NOMO-1 (cell line): ENCODE results near the gene GUCY1A1.

Source experiments
- DNase-seq, 2 experiments: peaks; one replicate each; lab custom pipeline; 2025; ENCODE audit not compliant: unreplicated experiment in 2 of 2; lab: John Stamatoyannopoulos, UW

The GUCY1A1 gene

GRCh38 chr4:155688860-155689259, 22.2 kb downstream of the GUCY1A1 start:
- no peak for DNase-seq

- no peak for DNase-seq
Measured at GRCh38 chr4:155690044-155690837, 23.6 kb downstream of the GUCY1A1 start.

DNA sequence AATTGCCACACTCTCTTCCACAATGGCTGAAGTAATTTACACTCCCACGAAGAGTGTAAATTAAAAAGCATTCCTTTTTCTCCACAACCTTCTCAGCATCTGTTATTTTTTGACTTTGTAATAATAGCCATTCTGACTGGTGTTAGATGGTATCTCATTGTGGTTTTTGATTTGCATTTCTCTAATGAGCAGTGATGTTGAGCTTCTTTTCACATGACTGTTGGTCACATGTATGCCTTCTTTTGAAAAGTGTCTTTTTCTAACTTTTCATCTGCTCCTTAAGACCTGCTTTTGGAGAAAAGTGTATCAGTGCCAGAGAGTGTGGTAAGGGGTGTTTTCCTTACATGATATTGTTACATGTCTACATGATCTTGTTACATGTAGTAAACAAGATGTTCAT, 25.7 kb downstream of the GUCY1A1 start:
- no peak for DNase-seq

DNA sequence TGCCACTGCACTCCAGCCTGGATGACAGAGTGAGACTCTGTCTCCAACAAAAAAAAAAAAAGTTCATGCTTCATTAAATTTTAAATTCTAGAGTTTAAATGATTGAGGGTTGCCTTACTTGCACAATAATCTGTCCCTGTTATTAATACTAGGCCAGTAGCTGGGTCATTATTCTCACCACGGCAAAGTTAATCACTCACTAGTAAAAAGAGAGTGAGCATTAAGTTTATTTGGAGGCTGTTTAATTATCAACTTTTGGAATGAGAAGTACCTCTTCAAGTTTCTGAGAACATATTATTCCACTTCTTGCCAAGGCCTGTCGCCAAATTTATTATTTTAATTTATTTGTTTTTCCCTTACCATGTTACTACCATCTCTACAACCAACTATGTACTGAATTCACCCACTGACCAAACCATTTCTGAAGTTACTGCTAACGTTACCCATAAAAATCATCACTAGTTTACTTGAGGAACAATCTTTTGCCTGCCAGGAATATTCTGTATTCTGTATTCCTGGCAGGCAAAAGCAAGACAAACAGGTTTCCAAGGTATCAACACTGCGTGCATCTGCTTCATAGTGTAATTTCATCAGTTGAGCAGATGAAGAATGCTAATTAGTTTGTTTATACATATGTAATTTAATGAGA, 26.5 kb downstream of the GUCY1A1 start:
- DNase-seq = no peak

- no peak for DNase-seq
Measured at GRCh38 chr4:155694100-155694785, 27.6 kb downstream of the GUCY1A1 start.

DNA sequence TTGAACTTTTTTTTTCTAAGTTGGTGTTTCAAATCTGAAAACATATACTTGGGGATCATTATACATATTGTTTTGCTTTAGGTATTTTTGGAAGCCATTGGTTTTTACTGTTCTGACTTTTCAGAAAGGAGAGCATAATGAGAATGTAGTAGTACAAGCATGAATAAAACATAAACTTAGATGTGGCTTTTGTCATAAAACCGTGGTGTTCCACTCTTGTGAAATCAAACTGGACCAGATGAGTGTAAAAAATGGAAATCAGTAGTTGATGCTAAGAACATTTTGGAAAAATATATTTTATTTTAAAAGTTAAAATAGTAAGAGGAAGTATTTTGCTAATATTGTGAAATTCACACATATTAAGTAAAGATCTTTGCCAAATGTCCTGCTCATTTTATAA, 29.6 kb downstream of the GUCY1A1 start:
- no peak for DNase-seq

DNA sequence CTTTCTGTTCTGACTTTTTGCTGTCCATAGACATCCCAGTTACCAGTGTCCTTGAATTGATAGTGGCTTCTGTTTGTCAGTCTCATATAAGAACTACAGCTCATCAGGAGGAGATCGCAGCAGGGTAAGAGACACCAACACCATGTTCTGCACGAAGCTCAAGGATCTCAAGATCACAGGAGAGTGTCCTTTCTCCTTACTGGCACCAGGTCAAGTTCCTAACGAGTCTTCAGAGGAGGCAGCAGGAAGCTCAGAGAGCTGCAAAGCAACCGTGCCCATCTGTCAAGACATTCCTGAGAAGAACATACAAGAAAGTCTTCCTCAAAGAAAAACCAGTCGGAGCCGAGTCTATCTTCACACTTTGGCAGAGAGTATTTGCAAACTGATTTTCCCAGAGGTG, 30.1 kb downstream of the GUCY1A1 start:
- no peak for DNase-seq

- DNase-seq = no peak
Measured at GRCh38 chr4:155701827-155702226, 35.2 kb downstream of the GUCY1A1 start.

GRCh38 chr4:155703486-155704247, 37.0 kb downstream of the GUCY1A1 start:
- DNase-seq = no peak

DNA sequence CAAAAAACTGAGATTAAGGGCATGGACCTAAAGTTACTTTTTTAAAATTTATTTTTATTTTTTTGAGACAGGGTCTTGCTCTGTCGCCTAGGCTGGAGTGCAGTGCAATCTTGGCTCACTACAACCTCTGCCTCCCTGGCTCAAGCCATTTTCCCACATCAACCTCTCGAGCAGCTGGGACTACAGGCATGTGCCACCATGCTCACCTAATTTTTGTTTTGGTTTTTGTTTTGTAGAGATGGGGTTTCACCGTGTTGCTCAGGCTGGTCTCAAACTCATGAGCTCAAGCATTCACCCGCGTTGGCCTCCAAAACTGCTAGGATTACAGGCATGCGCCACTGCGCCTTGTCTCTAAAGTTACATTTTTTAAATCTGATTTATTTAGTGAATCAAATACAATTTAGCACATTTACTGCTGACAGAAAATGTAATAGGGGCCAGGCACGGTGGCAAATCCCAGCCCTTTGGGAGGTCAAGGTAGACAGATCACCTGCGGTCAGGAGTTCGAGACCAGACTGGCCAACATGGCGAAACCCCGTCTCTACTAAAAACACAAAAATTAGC, 38.3 kb downstream of the GUCY1A1 start:
- no peak for DNase-seq

- no peak for DNase-seq
Measured at GRCh38 chr4:155705664-155706063, 39.0 kb downstream of the GUCY1A1 start.

DNA sequence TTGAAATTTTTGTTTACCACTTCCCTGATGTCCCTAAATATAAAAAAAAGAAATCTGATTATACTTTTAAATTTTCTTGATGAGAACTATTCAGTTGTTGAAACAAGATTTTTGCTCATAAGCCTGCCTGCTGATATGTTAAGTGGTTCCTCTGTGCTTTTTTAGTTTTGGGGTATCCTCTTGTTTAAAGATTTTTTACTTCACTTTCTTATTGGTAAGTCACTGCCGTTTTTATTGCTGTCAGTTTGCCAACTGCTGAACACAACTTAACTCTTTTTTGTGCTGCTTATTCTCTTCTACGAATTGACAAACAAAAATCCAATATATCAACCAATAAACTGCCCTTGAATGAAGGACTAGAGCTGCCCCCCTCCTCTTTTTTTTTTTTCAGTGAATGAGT, 39.5 kb downstream of the GUCY1A1 start:
- no peak for DNase-seq

- DNase-seq = no peak
Measured at GRCh38 chr4:155707251-155707650, 40.6 kb downstream of the GUCY1A1 start.

GRCh38 chr4:155708782-155709181, 42.1 kb downstream of the GUCY1A1 start:
- no peak for DNase-seq

DNA sequence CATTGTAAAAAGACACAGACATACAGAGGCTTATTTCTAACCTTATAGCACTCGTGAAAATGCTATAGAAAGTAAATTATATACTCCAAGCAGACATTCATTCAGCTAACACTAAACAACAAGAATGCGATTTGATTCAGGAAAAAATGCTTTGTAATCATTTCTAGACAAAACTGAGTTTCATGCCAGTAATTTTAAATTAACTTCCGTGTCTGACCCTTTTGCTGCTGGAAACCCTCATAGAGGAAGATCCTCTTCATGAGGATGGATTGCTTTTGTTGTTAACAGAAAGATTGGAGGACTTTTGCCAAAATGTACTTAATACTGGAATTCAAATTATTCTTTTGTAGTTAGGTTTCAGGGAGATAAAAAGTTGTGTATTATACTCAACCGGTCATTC, 43.3 kb downstream of the GUCY1A1 start:
- no peak for DNase-seq

- no peak for DNase-seq
Measured at GRCh38 chr4:155711556-155711955, 44.9 kb downstream of the GUCY1A1 start.

DNA sequence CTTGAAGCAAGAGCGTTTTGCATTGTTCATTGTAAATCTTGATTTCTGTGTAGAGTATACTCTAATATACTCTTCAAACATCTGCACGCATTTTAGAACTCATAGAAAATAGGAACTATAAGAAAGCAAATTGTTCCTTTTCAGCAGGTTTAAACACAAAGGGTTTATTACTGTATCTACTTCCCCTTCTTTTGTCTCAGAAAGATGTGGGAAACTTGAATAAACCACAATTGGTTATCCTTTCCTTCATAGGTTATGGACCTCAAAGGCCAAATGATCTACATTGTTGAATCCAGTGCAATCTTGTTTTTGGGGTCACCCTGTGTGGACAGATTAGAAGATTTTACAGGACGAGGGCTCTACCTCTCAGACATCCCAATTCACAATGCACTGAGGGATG, 46.2 kb downstream of the GUCY1A1 start:
- peak in 1 of 2 experiments; percentile 4 for DNase-seq

GRCh38 chr4:155713911-155714310, 47.3 kb downstream of the GUCY1A1 start:
- no peak for DNase-seq

DNA sequence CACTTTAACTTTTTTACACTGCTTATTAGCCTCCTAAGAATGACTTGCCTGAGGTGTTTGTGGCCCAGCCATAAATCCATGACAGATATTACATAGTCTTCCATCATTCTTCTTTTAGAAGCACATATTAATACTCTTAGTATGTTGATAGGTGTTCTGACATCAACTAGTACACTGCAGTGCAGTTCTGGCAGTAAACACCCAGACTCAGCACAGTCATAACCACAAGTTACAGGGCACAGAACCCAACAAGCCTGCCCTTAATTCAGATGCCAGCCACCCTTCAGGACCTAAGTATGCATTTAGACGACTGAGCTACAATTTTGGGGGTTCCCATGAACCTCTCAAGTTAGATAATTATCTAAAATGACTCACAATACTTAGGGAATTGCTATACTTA, 55.7 kb downstream of the GUCY1A1 start:
- no peak for DNase-seq

- no peak for DNase-seq
Measured at GRCh38 chr4:155722816-155723499, 56.3 kb downstream of the GUCY1A1 start.
